DOHH2 (cell line): ENCODE data around the gene GPR27.

Source experiments
- H3F3A ChIP-seq: fragments of 200-600 bp; sonication (generic), shearing (Covaris generic); 2 replicates; pipeline ENCODE4 v1.6.0; 2016; ENCODE audit warnings: antibody characterized with exemption, mild to moderate bottlenecking; ENCODE audit not compliant: control insufficient read depth, insufficient read depth
- H3K27ac ChIP-seq: fragments of 200-600 bp; sonication (generic); 2 replicates; pipeline ENCODE4 v1.5.1; 2014; ENCODE audit warnings: low read depth, mild to moderate bottlenecking, low read length, moderate library complexity
- H3K27me3 ChIP-seq: fragments of 200-600 bp; sonication (generic); 2 replicates; pipeline ENCODE4 v1.6.1; 2014; ENCODE audit warnings: mild to moderate bottlenecking, low read length, mixed read lengths; ENCODE audit not compliant: control insufficient read depth
- H3K36me3 ChIP-seq: fragments of 200-600 bp; sonication (generic); 2 replicates; pipeline ENCODE4 v1.6.1; 2014; ENCODE audit warnings: mild to moderate bottlenecking, low read length, moderate library complexity, mixed read lengths; ENCODE audit not compliant: control insufficient read depth
- H3K4me1 ChIP-seq: fragments of 200-600 bp; sonication (generic); 2 replicates; pipeline ENCODE4 v1.6.1; 2014; ENCODE audit warnings: mild to moderate bottlenecking, low read length, mixed read lengths; ENCODE audit not compliant: control insufficient read depth
- H3K4me2 ChIP-seq: fragments of 200-600 bp; sonication (generic); 2 replicates; pipeline ENCODE4 v1.6.0; 2014; ENCODE audit warnings: mild to moderate bottlenecking, low read length, moderate library complexity
- H3K4me3 ChIP-seq: fragments of 200-600 bp; sonication (generic); 2 replicates; pipeline ENCODE4 v1.5.1; 2014; ENCODE audit warnings: mild to moderate bottlenecking, low read length, mixed read lengths
- H3K79me2 ChIP-seq: fragments of 200-600 bp; sonication (generic); 2 replicates; pipeline ENCODE4 v1.6.1; 2014; ENCODE audit warnings: mild to moderate bottlenecking, low read length, mixed read lengths; ENCODE audit not compliant: control insufficient read depth
- H3K9me2 ChIP-seq: fragments of 200-600 bp; sonication (generic); replicated peaks from 2 replicates; pipeline ENCODE4 v1.6.1; 2014; ENCODE audit warnings: mild to moderate bottlenecking, low read length, mixed read lengths; ENCODE audit not compliant: control insufficient read depth
- H3K9me3 ChIP-seq: fragments of 200-600 bp; sonication (generic); 2 replicates; pipeline ENCODE4 v1.6.1; 2014; ENCODE audit warnings: antibody characterized with exemption, low read length, mixed read lengths; ENCODE audit not compliant: control insufficient read depth, insufficient read depth
- H4K20me1 ChIP-seq: fragments of 200-600 bp; sonication (generic); 2 replicates; pipeline ENCODE4 v1.6.0; 2014; ENCODE audit warnings: low read depth, mild to moderate bottlenecking, antibody characterized with exemption, low read length, moderate library complexity; ENCODE audit not compliant: control insufficient read depth, insufficient read depth
- EZH2phosphoT487 ChIP-seq: fragments of 200-600 bp; sonication (generic); IDR thresholded peaks from 2 replicates; pipeline ENCODE4 v1.6.1; 2017; ENCODE audit warnings: borderline replicate concordance, mild to moderate bottlenecking, antibody characterized with exemption, low read length, moderate library complexity, mixed read lengths
- TF ChIP-seq, protein P1 (sequence below): fragments of 200-600 bp; sonication (generic); IDR thresholded peaks from one replicate; pipeline ENCODE4 v1.5.1; 2014; ENCODE audit warnings: antibody characterized with exemption, mild to moderate bottlenecking, low read depth, low read length; ENCODE audit not compliant: poor library complexity, severe bottlenecking

The GPR27 gene

DNA sequence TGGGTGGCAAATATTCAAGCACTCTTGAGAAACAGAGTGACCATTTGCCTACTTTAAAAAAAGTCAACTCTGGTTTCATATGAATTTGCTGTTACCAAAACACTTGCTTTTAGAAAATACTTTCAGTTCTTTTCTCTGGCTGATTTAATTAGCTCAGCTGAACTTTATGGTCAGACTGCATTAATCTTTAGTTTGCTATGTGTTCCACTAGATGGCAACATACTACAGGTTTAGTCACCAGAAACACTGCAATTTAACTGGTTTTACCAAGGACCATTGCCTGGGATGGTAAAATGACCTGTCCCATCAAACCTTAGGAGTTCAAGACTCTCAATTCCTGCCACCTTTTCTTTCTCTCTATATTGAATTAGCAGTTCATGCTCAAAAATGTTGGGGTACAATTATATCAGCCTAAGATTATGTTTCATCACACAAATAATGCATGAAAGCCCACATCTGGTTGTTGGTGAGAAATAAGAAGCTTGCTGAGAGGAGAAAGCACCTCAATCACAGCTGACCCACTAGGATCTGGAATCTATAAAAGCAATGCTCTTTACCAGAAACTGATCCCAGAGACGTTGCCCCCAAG is 42.7 kb upstream of the GPR27 start:
- H3K4me3 ChIP-seq = no peak overlapping the region
- H3K36me3 ChIP-seq = no peaks in the 10 kb centered on the region
- no peak overlapping the region for H3K27ac ChIP-seq
- H3K27me3 ChIP-seq = peaks cover 8% of the 10 kb centered on the region
- no peaks in the 10 kb centered on the region for H3K4me1 ChIP-seq
- H3K9me2 ChIP-seq = no peaks in the 10 kb centered on the region
- H3F3A ChIP-seq = no peaks in the 10 kb centered on the region
- H3K4me2 ChIP-seq = no peak overlapping the region
- TF ChIP-seq, protein P1, sequence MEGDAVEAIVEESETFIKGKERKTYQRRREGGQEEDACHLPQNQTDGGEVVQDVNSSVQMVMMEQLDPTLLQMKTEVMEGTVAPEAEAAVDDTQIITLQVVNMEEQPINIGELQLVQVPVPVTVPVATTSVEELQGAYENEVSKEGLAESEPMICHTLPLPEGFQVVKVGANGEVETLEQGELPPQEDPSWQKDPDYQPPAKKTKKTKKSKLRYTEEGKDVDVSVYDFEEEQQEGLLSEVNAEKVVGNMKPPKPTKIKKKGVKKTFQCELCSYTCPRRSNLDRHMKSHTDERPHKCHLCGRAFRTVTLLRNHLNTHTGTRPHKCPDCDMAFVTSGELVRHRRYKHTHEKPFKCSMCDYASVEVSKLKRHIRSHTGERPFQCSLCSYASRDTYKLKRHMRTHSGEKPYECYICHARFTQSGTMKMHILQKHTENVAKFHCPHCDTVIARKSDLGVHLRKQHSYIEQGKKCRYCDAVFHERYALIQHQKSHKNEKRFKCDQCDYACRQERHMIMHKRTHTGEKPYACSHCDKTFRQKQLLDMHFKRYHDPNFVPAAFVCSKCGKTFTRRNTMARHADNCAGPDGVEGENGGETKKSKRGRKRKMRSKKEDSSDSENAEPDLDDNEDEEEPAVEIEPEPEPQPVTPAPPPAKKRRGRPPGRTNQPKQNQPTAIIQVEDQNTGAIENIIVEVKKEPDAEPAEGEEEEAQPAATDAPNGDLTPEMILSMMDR = peak; percentile 65
- TF ChIP-seq EZH2phosphoT487 = no peak
- no peaks in the 10 kb centered on the region for H3K79me2 ChIP-seq
- H3K9me3 ChIP-seq = no peaks in the 10 kb centered on the region
- H4K20me1 ChIP-seq = no peaks in the 10 kb centered on the region; the same call in 1 of the 2 replicates

DNA sequence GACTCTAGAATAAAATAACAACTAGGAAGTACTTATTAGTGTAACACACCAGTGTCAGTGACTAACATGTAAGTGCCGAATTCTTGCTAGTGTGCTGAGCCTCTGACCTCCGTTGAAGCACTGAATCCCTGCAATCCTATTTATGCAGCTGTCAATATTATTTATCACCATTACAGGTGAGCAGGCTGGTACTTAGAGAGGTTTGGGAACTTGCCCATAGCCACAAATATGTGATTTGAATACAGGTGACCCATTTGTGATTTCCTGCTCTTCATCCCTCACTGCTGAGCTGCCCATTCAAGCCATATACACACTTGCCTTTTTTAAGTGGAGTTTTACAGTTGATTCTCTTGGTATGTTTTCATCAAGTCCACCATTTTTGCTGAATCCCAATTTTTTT is 40.6 kb upstream of the GPR27 start:
- no peaks in the 10 kb centered on the region for H3K4me1 ChIP-seq
- H3K36me3 ChIP-seq = no peaks in the 10 kb centered on the region
- H3F3A ChIP-seq = no peaks in the 10 kb centered on the region
- no peaks in the 10 kb centered on the region; the same call in 1 of the 2 replicates for H4K20me1 ChIP-seq
- H3K4me3 ChIP-seq = no peak overlapping the region
- H3K9me3 ChIP-seq = no peaks in the 10 kb centered on the region
- H3K4me2 ChIP-seq = no peak overlapping the region
- no peak overlapping the region for H3K27ac ChIP-seq
- no peaks in the 10 kb centered on the region for H3K9me2 ChIP-seq
- H3K79me2 ChIP-seq = no peaks in the 10 kb centered on the region
- peaks cover 17% of the 10 kb centered on the region for H3K27me3 ChIP-seq
- TF ChIP-seq EZH2phosphoT487 = no peak
- TF ChIP-seq, protein P1 = no peak

DNA sequence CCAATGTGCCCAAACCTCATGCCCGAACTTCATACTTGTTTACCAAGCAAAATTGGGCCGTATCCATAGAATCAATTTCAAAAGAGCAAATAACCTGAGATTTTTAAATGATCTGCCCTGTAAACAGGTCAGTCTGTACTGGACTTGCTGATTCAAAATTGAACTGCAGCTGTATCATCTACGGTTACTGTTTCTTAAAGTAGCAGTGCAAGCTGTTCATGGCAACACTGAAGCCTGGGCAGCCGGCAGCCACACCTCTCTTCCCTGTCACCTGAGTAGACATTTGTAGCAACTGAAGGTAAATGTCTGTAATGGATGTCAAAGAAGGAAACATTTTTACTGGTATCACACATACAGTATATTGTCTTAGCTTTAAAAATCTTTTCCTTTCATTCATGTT is 39.1 kb upstream of the GPR27 start:
- TF ChIP-seq, protein P1 = no peak
- no peak for TF ChIP-seq EZH2phosphoT487
- no peaks in the 10 kb centered on the region for H3K9me2 ChIP-seq
- H4K20me1 ChIP-seq = no peaks in the 10 kb centered on the region; the same call in 1 of the 2 replicates
- no peak overlapping the region for H3K4me2 ChIP-seq
- H3K4me1 ChIP-seq = no peaks in the 10 kb centered on the region
- H3K27me3 ChIP-seq = peaks cover 23% of the 10 kb centered on the region
- H3K27ac ChIP-seq = no peak overlapping the region
- H3K36me3 ChIP-seq = no peaks in the 10 kb centered on the region
- no peak overlapping the region for H3K4me3 ChIP-seq
- H3F3A ChIP-seq = no peaks in the 10 kb centered on the region
- H3K9me3 ChIP-seq = no peaks in the 10 kb centered on the region
- no peaks in the 10 kb centered on the region for H3K79me2 ChIP-seq
